ENCODE measurements around the gene ZNF335. TPM values are rescaled to one million over a fixed set of nuclear protein-coding genes. Genes with fewer than 3 reads are reported as not detected.

Gene ZNF335
- total RNA-seq, 1 donor from 2014 or later: 37.5 TPM

DNA sequence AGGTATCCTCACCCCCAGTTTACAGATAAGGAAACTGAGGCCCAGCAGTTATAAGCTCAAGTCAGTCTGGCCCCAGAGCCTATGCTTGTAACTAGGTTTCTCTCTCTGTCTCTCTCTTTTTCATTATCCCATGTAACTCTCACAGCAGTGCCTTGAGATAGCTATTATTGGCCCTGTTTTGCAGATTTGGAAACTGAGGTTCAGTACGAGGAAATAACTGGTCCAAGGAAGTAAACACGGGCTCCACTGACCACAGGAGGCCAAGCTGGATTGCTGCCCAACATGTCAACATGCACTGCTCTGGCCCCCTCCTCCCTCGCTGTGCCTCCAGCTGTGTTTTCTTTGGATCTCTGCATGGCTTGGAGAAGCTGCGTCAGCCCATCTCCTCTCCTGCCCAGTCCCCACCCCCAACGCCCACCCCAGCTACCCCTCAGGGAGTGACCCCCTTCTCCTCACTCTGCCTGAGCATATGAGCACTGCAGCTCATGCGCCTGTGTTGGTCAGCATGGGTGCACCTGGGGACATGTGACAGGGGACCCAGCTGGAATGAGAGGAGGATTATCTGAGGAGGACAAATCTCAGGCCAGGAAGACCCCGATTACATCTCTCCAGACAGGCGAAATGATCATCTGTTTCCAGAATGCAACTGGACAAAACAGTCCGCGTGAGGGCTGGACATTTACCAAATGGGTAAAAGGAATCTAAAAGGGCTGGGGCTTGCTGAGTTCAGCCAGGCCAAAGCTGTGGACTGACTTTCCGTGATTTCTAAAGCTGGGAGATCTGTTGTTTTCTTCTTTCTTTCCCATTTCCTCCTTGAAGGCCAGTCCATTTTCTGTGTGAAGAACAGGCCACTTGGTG is 52.2 kb downstream of the ZNF335 start:
- H3K36me3 Mint-ChIP-seq (ENCODE audit: low read depth): no peaks in the 10 kb centered on the region
- no peak overlapping the region for H3K27ac Mint-ChIP-seq
- H3K4me1 Mint-ChIP-seq: peaks cover 5% of the 10 kb centered on the region
- no peak overlapping the region for H3K4me3 Mint-ChIP-seq
- H3K9me3 Mint-ChIP-seq: no peaks in the 10 kb centered on the region
- intact Hi-C loops (cut with micrococcal nuclease): no loop called here
- peaks cover 23% of the 10 kb centered on the region for H3K27me3 Mint-ChIP-seq
- no peak for DNase-seq

DNA sequence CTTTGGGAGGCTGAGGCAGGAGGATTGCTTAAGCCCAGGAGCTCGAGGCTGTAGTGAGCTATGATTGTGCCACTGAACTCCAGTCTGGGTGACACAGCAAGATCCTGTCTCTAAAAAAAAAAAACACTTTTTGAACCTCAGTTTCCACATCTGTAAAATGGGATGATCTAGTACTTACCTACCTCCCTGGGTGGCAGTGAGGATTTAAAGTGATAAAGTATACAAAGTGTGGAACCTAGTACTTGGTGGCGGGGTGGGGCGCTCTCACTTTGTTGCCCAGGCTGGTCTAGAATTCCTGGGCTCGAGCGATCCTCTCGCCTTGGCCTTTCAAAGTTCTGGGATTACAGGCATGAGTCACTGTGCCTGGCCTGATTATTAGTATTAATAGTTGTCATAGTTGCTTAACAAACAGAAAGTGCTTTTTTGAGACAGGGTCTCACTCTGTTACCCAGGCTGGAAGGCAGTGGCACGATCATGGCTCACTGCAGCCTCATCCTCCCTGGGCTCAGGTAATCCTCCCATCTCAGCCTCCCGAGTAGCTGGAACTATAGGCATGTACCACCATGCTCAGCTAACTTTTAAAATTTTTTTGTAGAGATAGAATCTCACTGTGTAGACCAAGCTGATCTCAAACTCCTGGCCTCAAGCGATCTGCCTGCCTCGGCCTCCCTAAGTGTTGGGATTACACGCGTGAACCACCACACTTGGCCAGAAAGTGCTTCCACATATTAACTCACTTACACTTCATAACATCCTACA is 53.0 kb downstream of the ZNF335 start:
- intact Hi-C loops (cut with micrococcal nuclease): no loop called here
- Mint-ChIP-seq H3K27me3 (peaks cover 21% of the 10 kb centered on the region), H3K27ac (no peak overlapping the region), H3K4me1 (peaks cover 2% of the 10 kb centered on the region), H3K9me3 (no peaks in the 10 kb centered on the region), H3K4me3 (no peak overlapping the region), H3K36me3 (ENCODE audit: low read depth) (no peaks in the 10 kb centered on the region)
- no peak for DNase-seq

DNA sequence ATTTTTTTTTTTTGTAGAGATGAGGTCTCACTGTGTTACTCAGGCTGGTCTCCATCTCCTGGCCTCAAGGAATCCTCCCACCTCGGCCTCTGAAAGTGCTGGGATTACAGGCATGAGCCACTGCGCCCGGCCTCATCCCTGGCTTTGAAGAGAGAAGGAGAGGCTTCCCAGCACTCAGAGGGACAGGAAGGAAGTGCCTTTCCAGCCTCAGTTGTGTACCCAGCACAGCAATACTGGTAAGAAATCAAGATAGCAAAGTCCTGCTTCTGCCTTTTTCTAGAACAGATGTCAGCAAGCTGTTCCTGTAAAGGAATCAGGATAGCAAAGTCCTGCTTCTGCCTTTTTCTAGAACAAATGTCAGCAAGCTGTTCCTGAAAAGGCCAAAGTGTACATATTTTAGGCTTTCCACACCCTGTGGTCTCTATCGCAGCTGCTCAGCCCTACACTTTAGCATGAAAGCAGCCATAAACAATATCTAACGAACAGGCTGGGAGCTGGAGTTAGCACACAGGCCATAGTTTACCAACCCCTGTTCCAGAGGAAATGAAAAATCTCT is 53.7 kb downstream of the ZNF335 start:
- Mint-ChIP-seq H3K4me3 (no peak overlapping the region), H3K9me3 (no peaks in the 10 kb centered on the region), H3K27me3 (peaks cover 21% of the 10 kb centered on the region), H3K27ac (no peak overlapping the region), H3K36me3 (ENCODE audit: low read depth) (no peaks in the 10 kb centered on the region), H3K4me1 (peaks cover 2% of the 10 kb centered on the region)
- intact Hi-C loops (cut with micrococcal nuclease): no loop called here
- no peak for DNase-seq

DNA sequence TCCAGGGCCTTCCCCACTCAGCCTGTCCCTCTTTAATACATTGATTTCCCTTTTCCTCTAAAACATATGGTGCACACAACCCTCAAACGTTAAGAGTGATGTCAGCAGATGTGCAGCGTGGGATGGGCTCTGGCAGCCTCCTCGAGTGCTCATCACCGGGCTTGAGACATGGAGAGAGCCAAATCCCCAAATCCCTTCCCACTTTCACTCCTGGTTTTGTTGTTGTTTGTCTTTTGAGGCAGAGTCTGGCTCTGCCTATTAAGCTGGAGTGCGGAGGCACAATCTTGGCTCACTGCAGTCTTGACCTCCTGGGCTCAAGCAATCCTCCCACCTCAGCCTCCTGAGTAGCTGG is 54.2 kb downstream of the ZNF335 start:
- Mint-ChIP-seq H3K27ac (no peak overlapping the region), H3K9me3 (no peaks in the 10 kb centered on the region), H3K4me1 (peaks cover 2% of the 10 kb centered on the region), H3K27me3 (peaks cover 20% of the 10 kb centered on the region), H3K36me3 (ENCODE audit: low read depth) (no peaks in the 10 kb centered on the region), H3K4me3 (no peak overlapping the region)
- intact Hi-C loops (cut with micrococcal nuclease): no loop called here
- DNase-seq: no peak

DNA sequence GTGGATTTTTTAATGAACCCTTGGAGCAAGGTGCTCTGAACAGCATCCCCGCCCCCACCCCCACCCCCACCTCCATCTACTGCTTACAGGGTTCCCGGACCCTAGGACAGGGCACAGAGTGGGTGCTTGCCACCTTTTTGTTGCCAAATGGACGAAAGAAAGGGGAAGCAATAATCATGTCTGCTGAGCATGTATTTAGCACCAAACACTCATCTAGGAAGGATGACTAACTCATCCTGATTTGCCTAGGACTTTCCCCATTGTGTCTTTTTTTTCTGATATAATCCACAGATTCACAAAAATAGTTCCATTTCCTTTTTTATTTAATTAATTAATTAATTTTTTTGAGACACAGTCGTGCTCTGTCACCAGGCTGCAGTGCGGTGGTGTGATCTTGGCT is 58.9 kb downstream of the ZNF335 start:
- H3K27me3 Mint-ChIP-seq: peaks cover 8% of the 10 kb centered on the region
- peaks cover 4% of the 10 kb centered on the region for H3K9me3 Mint-ChIP-seq
- intact Hi-C loops (cut with micrococcal nuclease): no loop called here
- peak overlapping the region; percentile 74 for H3K27ac Mint-ChIP-seq
- H3K4me3 Mint-ChIP-seq: peak overlapping the region; percentile 17
- H3K4me1 Mint-ChIP-seq: peaks cover 11% of the 10 kb centered on the region
- H3K36me3 Mint-ChIP-seq (ENCODE audit: low read depth): no peaks in the 10 kb centered on the region
- no peak for DNase-seq

DNA sequence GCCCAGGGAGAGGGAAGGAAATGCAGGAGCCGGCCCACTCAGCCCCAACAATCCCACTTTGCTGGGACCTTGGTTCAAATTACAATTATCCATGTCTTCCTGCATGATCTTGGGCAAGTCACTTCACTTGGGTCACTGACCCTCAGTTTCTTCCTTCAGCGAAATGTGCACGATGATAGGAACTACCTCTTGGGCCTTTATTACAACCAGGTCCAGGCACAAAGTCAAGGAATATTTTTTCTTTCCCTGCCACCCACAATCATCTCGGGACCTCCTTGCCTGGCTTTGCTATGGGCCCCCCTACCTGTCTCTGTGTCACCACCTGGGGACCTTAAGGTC is 59.7 kb downstream of the ZNF335 start:
- Mint-ChIP-seq H3K4me1 (peaks cover 11% of the 10 kb centered on the region), H3K36me3 (ENCODE audit: low read depth) (no peaks in the 10 kb centered on the region), H3K27me3 (peaks cover 8% of the 10 kb centered on the region), H3K27ac (no peak overlapping the region), H3K4me3 (peak overlapping the region; percentile 84), H3K9me3 (peaks cover 4% of the 10 kb centered on the region)
- no peak for DNase-seq
- intact Hi-C loops (cut with micrococcal nuclease): no loop called here

DNA sequence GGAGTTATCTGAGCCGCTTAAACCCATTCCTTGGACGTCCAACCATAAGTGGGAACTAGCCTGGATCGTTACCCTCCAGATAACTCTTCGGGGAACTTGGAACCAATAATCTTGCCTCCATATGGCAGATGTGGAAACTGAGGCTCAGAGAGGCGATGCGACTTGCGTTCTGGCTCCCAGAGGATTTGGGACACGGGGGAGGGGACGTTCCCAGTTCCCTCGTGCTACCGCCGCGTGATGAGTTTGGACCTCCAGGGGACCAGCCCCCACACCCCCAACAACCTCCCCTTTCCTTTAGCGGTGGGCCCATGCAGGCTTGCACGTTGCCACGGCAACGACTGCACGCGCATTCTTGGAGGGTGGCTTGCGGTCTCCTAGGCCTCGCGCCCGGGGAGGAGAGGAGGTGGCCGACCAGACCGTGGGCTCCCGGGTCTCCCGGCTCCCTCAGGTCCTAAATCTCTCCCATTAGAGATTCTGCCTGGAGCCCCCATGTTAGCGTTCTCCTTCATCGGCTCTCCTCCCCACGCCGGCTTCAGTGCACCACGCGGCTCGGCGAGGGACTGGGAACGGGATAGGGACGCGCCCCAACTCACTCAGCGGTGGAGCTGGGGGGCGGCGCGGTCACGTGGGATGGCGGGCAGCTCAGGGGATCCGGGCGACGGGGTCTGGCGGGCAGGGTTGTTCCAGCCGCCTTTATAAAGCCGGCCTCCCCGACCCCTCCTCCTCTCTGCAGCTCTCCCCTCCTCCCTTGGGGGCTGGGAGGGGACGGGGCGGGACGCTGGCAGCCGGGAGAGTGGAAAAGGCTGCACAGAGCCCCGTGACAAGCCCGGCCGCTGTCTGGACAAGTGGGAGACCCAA is 60.3 kb downstream of the ZNF335 start, which contains the start of gene PLTP:
Gene PLTP, minus strand, starts transcription at position 670 of the 858 bp plus-strand sequence. CDS start 703 bp downstream, outside the sequence.
- peak within 1 kb of the TSS; percentile 84 for H3K4me3 Mint-ChIP-seq
- peak; percentile 79 for DNase-seq
- H3K4me1 Mint-ChIP-seq: peaks cover 11% of the 10 kb centered on the region
- intact Hi-C loops (cut with micrococcal nuclease): loop anchor here (1.0 kb wide), 2 partner anchors 20 to 24 kb away; partner anchors contain the start of genes CTSA and NEURL2
- peaks cover 8% of the 10 kb centered on the region for H3K27me3 Mint-ChIP-seq
- peak within 1 kb of the TSS; percentile 86 for H3K27ac Mint-ChIP-seq
- peaks cover 4% of the 10 kb centered on the region for H3K9me3 Mint-ChIP-seq
- H3K36me3 Mint-ChIP-seq (ENCODE audit: low read depth): no peaks in the 10 kb centered on the region

DNA sequence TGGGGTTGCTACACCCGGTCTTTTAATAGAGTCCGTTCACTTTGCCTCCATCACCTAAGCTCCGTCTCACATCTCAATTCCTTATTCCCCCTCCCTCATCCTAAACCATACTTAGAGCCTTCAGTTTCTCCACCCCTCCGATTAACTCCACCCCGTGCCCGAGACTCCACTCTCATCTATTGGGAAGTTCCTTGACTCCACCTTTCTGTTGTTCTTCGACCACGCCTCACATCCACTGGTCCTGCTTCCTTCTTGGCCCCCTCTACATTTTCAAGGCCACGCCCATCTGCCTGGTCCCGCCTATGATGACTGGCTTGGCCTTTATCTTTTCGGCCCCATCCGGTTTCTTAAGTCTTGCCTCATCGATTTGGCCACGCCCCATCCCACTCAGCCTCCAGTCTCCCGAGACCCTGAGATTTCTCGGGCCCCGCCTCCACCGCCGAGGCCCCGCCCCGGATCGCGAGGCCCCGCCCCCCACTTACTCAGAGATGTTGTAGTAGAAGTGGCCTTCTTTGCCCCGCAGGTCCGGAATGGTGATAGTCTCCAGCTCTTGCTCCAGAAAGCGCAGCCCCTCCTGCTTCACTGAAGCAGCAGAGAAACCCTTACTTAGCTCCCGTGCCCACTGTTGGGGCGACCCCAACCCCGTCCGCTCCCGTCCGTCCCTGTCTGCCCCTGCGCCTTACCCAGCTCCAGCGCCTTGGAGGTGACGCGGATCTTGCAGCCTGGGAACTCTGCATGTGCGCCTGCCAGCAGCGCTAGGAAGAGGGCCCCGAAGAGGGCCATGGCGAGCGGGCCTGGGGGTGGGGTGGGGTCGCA is 61.1 kb downstream of the ZNF335 start:
- peaks cover 4% of the 10 kb centered on the region for H3K9me3 Mint-ChIP-seq
- H3K4me1 Mint-ChIP-seq: peaks cover 11% of the 10 kb centered on the region
- no peaks in the 10 kb centered on the region for H3K36me3 Mint-ChIP-seq (ENCODE audit: low read depth)
- intact Hi-C loops (cut with micrococcal nuclease): loop anchor here (1.0 kb wide), 4 partner anchors 20 to 61 kb away; partner anchors contain the start of genes ACOT8, CTSA, NEURL2 and ZNF335
- peak overlapping the region; percentile 86 for H3K27ac Mint-ChIP-seq
- peaks cover 5% of the 10 kb centered on the region for H3K27me3 Mint-ChIP-seq
- peak overlapping the region; percentile 84 for H3K4me3 Mint-ChIP-seq
- DNase-seq: peak; percentile 96

DNA sequence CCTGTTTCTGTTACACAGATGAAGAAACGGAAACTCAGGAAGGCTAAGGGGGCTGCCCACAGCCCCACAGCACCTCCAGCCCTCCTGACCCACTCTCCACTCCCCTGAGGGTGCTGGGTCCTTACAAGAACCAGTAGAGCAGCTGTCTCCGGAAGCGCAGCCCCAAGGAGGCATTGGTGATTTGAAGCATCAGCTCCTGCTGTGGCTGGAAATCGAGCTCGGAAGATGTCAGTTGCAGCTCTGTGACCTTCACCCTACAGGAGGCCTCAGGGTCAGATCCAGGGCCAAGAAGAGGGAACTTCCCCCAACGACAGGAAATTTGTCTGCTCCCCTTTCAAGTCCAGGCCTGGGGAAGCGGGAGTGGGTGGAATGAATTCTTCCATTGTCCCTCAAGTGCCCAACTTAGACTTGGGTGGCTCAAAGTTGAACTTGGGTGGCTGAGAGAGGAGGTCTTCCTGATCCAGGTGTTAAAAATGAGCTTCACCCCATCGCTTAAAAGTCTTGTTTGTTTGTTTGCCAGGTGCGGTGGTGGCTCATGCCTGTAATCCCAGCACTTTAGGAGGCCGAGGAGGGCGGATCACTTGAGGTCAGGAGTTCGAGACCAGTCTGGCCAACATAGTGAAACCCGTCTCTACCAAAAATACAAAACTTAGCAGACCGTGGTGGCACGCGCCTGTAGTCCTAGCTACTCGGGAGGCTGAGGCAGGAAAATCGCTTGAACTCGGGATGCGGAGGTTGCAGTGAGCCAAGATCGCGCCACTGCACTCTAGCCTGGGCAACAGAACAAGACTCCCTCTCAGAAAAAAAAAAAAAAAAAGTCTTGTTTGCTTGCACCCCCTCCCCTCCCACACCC is 62.0 kb downstream of the ZNF335 start:
- Mint-ChIP-seq H3K4me3 (peak overlapping the region; percentile 84), H3K9me3 (peaks cover 4% of the 10 kb centered on the region), H3K27ac (peak overlapping the region; percentile 86), H3K4me1 (peaks cover 11% of the 10 kb centered on the region), H3K27me3 (peaks cover 4% of the 10 kb centered on the region), H3K36me3 (ENCODE audit: low read depth) (no peaks in the 10 kb centered on the region)
- intact Hi-C loops (cut with micrococcal nuclease): loop anchor here (1.0 kb wide), 2 partner anchors 53 to 62 kb away; partner anchors contain the start of genes ACOT8, ZNF335 and ZSWIM3
- DNase-seq: no peak

DNA sequence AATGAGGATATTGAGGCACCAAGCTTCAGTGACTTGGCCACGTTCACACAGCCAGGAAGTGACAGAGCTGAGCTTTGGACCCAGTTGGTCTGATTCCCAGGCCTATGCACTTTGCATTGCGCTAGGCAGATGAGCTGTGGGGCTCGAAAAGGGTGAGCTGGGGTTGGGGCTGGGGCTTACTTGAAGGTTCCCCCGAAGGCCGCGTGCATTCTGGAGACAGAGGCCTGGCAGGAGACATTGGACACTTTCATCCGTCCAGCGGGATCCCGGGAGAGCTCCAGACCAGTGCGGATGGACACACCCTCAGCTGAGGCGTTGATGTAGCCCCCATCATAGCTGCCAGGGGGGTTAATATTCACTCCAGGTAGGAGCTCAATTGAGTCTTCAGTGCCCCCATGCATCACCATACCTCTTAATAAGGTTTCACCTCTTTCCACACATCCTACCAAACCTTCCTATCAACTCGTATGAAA is 62.6 kb downstream of the ZNF335 start:
- no peak overlapping the region for H3K27ac Mint-ChIP-seq
- no peaks in the 10 kb centered on the region for H3K36me3 Mint-ChIP-seq (ENCODE audit: low read depth)
- peaks cover 2% of the 10 kb centered on the region for H3K27me3 Mint-ChIP-seq
- no peak overlapping the region for H3K4me3 Mint-ChIP-seq
- peaks cover 4% of the 10 kb centered on the region for H3K9me3 Mint-ChIP-seq
- H3K4me1 Mint-ChIP-seq: peaks cover 11% of the 10 kb centered on the region
- intact Hi-C loops (cut with micrococcal nuclease): no loop called here
- DNase-seq: no peak

DNA sequence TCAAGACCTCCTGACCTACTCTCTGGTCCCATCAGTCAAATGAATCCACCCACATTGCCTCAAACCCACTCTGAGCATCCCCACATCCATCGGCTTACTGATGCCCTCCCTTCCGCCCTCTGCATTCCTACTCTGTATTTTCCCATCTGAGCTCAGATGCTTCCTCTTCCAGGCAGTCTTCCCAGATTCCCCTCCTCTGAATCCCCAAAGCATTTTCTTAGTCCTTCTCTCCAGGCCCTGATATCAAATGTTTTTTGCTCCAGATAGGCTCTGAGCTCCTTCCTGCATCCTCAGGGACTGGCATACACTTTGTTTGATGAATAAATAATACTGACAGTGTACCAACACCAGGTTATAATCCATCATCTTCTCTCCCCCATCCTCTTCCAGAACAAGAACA is 63.9 kb downstream of the ZNF335 start:
- Mint-ChIP-seq H3K9me3 (peaks cover 4% of the 10 kb centered on the region), H3K4me1 (peaks cover 11% of the 10 kb centered on the region), H3K36me3 (ENCODE audit: low read depth) (no peaks in the 10 kb centered on the region), H3K4me3 (no peak overlapping the region), H3K27me3 (peaks cover 1% of the 10 kb centered on the region), H3K27ac (no peak overlapping the region)
- intact Hi-C loops (cut with micrococcal nuclease): no loop called here
- no peak for DNase-seq

Data from activated CD4-positive, alpha-beta T cell treated with anti-CD3 and anti-CD28 coated beads, Interleukin-2, amount 10 ng/mL, durations not matched to agents 24 days and 14 days (primary cell).